ENCODE data around the gene SCUBE2.

SCUBE2 gene

GRCh38 chr11:9073466-9074225 lies 17.8 kb downstream of the SCUBE2 start:
- FAIRE-seq: no peak

GRCh38 chr11:9072626-9073176 lies 18.7 kb downstream of the SCUBE2 start:
- no peak for FAIRE-seq

GRCh38 chr11:9071692-9072091 lies 19.7 kb downstream of the SCUBE2 start:
- FAIRE-seq: no peak

- FAIRE-seq: no peak
These were observed 20.5 kb downstream of the SCUBE2 start for GRCh38 chr11:9070749-9071491.

DNA sequence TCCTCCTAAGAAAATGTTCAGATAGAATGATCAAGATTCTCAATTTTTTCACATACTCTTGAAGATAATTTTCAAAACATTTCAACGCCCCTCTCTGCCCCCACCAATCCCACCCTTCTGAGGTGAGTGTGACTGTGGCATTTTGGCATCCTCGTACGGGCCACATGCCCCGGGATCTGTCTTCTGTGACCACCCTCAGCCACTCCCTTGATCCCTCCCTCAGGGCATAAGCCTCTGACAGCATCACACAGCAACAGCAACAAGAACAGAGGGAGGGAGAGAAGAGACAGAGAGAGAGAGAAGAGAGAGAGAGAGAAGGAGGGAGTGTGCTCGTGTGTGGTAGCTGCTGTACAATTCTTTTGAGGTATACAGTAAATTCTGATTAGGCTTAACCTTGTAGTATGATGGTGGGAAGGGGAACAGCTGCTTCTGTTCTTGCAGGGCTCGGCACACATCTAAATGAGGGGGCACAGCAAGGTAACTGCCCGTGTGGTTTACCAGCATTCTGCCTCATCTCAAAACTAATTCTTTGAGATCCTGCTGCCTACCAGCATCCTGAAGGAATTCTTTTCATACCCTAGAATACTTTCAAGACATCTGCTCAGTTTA lies 21.4 kb downstream of the SCUBE2 start:
- FAIRE-seq: no peak

DNA sequence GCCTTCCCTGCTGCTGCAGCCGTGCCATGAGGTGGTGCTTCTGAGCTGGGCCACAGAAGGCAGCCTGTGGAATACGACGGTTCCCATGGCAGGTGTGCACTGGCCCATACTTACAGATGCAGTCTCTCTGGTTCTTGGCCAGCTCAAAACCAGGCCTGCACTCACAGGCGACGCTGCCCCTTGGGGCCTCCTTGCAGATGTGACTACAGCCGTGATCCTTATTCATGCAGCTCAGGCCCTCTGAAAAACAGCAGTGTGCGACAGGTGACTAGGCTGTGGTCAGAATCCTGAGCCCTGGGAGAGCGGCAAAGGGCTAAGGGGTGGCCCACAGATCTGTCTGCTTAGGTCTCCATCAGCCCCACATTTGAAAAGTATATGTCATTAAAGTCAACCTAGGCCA lies 22.1 kb downstream of the SCUBE2 start:
- no peak for FAIRE-seq

DNA sequence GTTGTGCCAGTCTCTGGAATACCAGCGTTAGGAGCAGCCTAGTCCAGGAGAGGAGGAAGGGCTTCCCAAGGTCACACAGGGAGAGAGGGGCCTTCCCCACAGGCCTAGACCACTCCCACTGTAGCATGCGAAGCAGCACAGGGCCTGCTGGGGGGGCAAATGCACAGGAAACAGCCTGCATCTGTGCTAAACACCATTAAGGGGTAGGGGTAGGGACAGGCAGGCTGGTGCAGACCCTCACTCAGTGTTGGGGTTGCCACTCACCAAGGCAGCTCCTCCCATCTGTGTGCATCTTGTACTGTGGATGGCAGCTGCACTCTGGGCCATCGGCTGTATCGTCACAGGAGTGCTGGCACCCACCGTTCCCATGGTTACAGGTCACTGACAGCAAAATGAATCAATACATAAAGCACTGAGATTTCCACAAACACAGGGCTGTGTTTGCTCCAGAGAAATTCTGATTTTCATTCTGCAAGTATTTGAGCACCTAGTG lies 24.9 kb downstream of the SCUBE2 start:
- no peak for FAIRE-seq

DNA sequence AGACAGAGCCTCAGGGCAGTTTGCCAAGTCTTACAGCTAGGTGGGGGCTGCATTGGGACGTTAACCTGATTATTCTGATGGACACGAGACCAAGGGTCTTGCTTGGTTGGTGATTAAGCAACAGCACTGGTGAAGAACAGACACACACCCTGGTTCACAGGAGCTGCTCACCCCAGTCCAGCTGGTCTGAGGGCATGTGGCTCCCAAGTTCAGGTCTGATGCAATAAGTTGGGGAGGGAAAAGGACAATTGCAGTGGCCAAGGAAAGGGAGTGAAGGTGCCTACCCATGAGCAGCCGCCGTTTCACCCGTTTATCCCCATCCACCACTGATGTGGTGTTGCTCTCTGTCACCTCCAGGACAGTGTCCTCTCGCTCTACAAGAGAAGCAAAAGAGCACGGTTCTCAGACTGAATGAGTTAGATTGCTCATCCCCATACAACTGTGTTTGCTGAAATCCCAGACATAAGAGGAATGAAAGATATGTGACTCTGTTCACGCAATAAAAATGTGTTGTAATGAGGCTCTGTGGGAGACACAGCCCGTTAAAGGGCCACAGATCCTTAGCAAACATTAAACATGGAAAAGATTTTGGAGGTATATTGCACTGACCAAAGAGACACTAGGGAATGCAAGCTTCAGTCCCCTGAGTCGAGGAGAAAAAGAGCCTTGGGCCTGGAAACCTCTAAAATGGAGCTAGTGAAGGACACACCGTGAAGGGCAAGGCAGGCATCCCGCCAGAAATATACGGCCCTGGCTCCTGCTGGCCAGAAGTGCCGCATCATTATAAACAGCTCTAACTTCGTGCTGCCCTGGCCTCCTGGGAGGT lies 25.6 kb downstream of the SCUBE2 start:
- FAIRE-seq: no peak

GRCh38 chr11:9061807-9062206 lies 29.6 kb downstream of the SCUBE2 start:
- FAIRE-seq: no peak

- no peak for FAIRE-seq
These were observed 30.7 kb downstream of the SCUBE2 start for GRCh38 chr11:9060700-9061111.

DNA sequence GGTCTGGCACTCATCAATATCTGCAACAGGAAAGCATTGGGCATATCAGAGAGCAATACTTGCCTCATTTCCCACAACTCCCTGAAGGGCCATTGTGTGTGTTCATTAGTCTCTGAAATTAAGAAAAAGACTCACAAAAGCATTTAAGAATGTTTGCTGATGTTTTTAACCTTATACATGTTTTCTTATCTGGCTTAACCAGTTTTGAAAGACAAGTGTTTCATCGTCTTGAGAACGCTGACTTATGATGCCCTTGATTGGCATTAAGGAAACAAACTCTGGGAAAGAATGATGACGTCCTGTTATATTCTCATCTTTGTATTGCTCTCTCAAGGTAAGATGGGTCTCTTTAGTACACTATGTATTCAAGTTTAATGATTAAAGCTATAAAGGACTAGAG lies 32.0 kb downstream of the SCUBE2 start:
- no peak for FAIRE-seq

GRCh38 chr11:9057888-9058287 lies 33.5 kb downstream of the SCUBE2 start:
- FAIRE-seq: no peak

GRCh38 chr11:9057007-9057406 lies 34.4 kb downstream of the SCUBE2 start:
- no peak for FAIRE-seq

DNA sequence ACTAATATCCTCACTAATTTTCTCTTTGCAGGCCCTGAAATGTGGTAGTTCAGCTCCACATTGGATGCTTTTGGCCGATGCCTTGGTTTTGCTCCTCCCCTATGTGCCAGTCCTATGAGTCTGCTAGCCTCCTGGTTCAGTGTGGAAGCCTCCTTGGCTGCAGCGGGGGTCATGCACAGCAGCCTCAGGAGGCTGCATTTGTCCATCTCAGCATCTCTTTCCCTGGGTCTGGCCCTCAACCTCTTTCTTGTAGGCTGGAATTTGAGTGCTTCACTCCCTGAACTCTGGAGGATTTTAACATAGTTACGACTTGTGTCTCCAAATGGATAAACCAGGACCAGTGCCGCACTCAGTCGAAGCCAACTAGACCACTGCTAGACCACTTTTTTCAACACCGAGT lies 34.9 kb downstream of the SCUBE2 start:
- FAIRE-seq: no peak

DNA sequence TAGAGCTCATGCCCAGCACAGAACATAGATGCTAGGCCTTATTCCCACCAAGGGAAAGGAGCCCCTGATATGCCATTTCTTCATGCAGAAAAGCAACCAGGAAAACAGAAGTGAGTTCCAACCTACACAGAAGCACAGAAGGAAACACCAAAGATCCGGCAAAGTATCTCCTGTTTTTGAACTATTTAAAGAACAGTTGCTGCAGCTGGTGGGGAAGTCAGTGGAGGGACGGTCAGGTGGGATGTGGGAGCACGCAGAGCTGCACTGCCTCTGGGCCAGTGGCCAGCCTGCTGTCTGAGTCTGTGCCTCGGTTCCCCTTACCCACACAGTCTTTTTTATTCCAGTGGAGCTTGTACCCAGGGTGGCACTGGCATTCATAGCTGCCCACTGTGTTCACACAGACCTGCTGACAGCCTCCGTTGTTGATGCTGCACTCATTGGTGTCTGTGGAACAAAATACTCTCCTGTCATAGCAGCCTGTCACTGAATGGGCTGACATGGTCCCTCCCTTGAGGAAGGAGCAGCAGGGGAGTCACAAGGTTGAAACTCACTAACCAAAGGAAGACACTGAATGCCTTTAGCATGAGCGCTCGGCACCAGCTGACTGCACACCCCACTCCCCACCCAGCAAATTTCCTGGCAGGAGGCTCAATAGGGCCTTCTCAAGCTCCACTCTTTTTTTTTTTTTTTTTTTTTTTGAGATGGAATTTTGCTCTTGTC lies 37.9 kb downstream of the SCUBE2 start:
- FAIRE-seq: no peak

DNA sequence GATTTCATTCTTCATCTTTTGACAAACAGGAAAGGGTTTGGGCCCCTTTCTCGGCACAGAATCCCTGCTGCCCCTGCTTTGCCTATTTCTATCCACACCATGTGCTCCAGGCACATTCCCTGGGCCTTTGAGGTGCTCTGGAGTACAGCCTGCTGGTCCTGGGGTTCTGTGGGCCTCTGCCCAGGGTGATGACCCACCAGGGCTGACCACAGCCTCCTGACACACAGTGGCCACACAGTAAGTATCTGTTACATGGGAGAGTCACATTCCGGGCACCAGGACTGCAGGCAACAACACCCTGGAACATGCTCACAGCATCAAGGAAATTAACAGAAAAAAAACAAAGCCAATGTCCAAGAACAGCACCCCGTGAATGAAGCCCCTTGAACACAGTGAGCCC lies 39.1 kb downstream of the SCUBE2 start:
- FAIRE-seq: no peak

GRCh38 chr11:9049959-9050358 lies 41.4 kb downstream of the SCUBE2 start:
- FAIRE-seq: no peak

GRCh38 chr11:9047964-9048523 lies 43.4 kb downstream of the SCUBE2 start:
- no peak for FAIRE-seq

DNA sequence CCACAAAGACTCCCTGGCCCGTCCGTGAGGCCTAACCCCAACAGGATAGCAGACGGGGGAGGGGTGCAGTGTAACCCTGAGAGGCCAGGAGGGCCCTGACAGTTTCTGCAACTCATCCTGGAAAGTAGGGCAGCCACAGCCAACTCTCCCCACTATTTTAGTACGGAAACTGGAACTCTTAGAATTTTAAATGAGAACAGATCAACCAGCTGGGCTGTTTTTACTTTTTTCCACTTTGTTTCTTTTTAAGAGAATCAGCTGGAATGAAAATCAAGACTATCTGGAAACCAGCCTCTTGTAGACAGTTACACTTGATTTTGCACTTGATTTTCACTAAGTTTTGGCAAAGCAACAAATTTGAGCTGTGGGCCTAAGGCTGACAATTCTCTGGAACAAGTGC lies 44.9 kb downstream of the SCUBE2 start:
- FAIRE-seq: no peak

DNA sequence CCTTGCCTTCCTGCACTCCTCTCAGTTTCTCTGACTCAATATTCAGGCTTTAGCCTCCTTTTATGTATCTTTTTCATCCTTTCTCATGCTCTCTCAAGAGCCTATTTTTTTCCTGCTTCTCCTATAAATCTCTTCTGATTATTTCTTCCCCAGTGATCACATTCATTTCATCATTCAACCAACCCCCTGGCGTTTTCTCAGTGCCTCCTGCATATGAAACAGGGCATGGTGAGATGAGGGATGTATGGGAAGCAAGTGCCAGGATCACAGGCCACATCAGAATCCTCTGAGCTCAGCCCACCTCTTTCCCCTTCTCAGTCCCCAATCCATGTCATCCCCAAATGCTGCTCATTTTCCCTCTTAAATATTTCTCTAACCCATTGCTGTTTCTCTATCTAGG lies 48.9 kb downstream of the SCUBE2 start:
- FAIRE-seq: no peak

DNA sequence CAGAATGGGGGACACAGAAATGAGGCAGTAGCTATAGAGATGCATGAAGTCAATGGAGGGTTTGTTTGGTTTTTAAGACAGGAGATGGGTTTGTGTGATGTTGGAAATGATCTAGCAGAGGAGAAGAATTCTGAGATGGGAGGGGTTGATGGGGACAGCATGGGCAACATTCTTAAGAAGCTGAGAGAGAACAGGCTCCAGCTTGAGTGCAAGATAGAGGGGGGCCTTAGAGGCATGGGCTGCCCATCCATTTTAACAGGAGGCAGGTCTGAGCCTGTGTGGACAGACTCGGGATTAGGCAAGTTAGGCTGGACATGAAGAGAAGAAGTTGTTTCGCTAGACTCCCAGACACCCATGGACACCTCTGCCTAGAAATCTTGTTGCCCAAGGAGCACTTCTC lies 49.7 kb downstream of the SCUBE2 start:
- FAIRE-seq: no peak

- FAIRE-seq: no peak
These were observed 51.0 kb downstream of the SCUBE2 start for GRCh38 chr11:9040410-9040809.

Data from TTC549 (cell line).